GM18909 (cell line): Measurements from ENCODE around the gene GRIN2D.
"Not testable (repeated sequence)": the region's sequence is repeated elsewhere in the genome, so short reads cannot be mapped to it uniquely, and the experiment has no call there.

Experiments
- ATAC-seq: cut with Tn5 transposase; IDR thresholded peaks from one replicate; pipeline ENCODE4 v1.9.1; 2021; ENCODE audit warnings: mild to moderate bottlenecking; ENCODE audit not compliant: unreplicated experiment, poor library complexity

Gene GRIN2D

DNA sequence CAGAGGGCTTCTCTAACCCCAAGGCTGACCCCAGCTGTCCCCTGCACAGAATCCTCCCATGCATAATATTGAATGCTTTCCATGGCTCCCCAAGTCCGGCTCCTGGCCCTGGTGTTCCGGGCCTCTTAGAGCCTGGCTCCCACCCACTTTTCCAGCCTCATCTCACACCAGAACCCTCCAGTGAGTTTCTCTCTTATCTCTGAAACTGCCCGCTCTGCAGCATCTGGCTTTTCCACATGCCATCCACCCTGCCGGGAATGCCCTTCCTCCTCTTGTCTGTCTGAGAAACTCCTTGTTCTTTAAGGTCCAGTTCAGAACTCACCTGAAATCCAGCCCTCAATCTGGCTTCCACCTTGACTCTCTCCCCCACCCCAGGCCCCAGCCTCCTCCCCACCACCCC, 22.5 kb upstream of the GRIN2D start:
- no peak for ATAC-seq

- no peak for ATAC-seq
Observed at GRCh38 chr19:48371367-48371766, 22.1 kb upstream of the GRIN2D start.

GRCh38 chr19:48371771-48372170, 21.7 kb upstream of the GRIN2D start:
- not testable (repeated sequence) for ATAC-seq

GRCh38 chr19:48372904-48373303, 20.6 kb upstream of the GRIN2D start:
- ATAC-seq: no peak

- ATAC-seq: no peak
Observed at GRCh38 chr19:48373567-48373966, 19.9 kb upstream of the GRIN2D start.

DNA sequence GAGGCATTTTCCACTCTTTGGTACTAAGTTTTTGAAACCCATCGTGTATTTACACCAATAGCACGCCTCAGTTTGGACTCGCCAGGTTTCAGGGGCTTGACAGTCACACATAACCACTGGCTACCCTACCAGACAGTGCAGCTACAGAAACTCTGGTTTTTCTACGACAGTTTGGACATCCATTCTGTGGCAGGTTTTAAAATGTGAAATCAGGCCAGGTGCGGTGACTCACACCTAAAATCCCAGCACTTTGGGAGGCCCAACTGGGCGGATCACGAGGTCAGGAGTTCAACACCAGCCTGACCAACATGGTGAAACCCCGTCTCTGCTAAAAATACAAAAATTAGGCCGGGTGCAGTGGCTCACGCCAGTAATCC, 15.3 kb upstream of the GRIN2D start:
- ATAC-seq: no peak

- no peak for ATAC-seq
Observed at GRCh38 chr19:48379058-48379457, 14.4 kb upstream of the GRIN2D start.

DNA sequence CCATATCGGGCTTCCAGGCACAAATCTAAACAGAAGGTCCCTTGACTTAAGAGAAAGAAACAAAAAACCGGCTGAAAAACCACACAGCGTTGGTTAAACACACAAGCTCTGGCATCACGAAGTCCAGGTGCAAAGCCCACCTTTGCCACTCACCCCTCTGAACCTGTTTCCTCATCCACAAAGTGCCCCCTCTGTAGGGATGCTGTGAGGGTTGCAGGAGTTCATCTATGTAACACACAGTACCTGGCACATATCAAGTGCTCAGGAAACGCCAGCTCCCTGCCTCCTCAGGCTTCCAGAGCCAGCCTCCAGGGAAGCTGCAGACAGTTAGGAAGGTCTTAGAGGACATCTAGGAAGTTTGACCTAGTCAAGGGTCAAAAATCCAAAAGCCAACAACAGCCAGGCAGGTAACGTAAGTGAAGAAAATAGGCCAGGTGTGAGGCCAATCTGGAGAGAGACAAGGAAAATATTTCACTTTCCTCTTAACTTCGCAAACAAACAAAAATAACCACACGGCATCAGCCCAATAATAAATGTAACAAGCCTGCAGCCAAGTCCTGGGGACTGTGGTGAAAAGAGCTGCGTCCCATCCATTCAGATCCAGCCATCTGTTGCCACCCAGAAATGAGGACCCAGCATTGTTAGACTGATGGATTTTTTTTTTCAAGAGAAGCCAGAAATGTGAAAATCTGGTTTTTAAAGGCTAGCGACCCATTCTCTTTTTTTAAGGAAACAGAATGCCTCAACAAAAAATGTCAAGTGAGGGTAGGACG, 12.1 kb upstream of the GRIN2D start:
- no peak for ATAC-seq

GRCh38 chr19:48382286-48382685, 11.2 kb upstream of the GRIN2D start:
- no peak for ATAC-seq

- ATAC-seq: no peak
Observed at GRCh38 chr19:48385461-48386087, 7.9 kb upstream of the GRIN2D start.

DNA sequence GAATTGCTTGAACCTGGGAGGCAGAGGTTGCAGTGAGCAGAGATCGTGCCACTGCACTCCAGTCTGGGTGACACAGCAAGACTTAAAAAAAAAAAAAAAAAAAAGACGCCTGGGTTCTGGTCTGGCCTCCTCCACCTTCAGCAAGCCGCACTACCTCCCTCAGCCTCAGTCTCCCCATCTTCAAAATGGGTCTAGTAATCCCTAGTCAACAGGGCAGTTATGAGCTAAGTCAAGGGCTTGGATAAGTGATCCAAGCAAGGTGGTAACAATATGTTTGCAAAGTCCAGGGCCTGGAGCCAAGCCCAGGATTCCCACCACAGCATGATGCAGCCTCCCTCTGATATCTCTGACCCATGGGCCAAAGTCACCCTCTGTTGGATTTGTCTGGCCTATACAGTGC, 6.5 kb upstream of the GRIN2D start:
- ATAC-seq: no peak

GRCh38 chr19:48390188-48391099, 3.0 kb upstream of the GRIN2D start:
- ATAC-seq: peak; percentile 49

- ATAC-seq: peak; percentile 61
Observed at GRCh38 chr19:48391100-48392005, 2.1 kb upstream of the GRIN2D start, which contains the start of gene KDELR1. KDELR1 (minus strand) TSS chr19:48391551; CDS start chr19:48391358, 193 bp downstream.

GRCh38 chr19:48392006-48392344, 1.5 kb upstream of the GRIN2D start:
- not testable (repeated sequence) for ATAC-seq

GRCh38 chr19:48392860-48393558, 459 bp upstream of the GRIN2D start:
- ATAC-seq: no peak

- ATAC-seq: no peak
Observed at GRCh38 chr19:48394331-48395169, 1.1 kb downstream of the GRIN2D start.

- no peak for ATAC-seq
Observed at GRCh38 chr19:48395170-48395455, 1.6 kb downstream of the GRIN2D start.

GRCh38 chr19:48395499-48395898, 2.0 kb downstream of the GRIN2D start:
- ATAC-seq: no peak
